Iris pigment epithelial cell (primary cell): ENCODE results near the gene FAT1.
"Not testable (repeated sequence)": the region's sequence is repeated elsewhere in the genome, so short reads cannot be mapped to it uniquely, and the experiment has no call there.

Experiments
- DNase-seq: peaks from one replicate; pipeline ENCODE4 v3.0.0-alpha.2; 2011; ENCODE audit warnings: low read depth

Gene FAT1, protein sequence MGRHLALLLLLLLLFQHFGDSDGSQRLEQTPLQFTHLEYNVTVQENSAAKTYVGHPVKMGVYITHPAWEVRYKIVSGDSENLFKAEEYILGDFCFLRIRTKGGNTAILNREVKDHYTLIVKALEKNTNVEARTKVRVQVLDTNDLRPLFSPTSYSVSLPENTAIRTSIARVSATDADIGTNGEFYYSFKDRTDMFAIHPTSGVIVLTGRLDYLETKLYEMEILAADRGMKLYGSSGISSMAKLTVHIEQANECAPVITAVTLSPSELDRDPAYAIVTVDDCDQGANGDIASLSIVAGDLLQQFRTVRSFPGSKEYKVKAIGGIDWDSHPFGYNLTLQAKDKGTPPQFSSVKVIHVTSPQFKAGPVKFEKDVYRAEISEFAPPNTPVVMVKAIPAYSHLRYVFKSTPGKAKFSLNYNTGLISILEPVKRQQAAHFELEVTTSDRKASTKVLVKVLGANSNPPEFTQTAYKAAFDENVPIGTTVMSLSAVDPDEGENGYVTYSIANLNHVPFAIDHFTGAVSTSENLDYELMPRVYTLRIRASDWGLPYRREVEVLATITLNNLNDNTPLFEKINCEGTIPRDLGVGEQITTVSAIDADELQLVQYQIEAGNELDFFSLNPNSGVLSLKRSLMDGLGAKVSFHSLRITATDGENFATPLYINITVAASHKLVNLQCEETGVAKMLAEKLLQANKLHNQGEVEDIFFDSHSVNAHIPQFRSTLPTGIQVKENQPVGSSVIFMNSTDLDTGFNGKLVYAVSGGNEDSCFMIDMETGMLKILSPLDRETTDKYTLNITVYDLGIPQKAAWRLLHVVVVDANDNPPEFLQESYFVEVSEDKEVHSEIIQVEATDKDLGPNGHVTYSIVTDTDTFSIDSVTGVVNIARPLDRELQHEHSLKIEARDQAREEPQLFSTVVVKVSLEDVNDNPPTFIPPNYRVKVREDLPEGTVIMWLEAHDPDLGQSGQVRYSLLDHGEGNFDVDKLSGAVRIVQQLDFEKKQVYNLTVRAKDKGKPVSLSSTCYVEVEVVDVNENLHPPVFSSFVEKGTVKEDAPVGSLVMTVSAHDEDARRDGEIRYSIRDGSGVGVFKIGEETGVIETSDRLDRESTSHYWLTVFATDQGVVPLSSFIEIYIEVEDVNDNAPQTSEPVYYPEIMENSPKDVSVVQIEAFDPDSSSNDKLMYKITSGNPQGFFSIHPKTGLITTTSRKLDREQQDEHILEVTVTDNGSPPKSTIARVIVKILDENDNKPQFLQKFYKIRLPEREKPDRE (N-terminal part only)

DNA sequence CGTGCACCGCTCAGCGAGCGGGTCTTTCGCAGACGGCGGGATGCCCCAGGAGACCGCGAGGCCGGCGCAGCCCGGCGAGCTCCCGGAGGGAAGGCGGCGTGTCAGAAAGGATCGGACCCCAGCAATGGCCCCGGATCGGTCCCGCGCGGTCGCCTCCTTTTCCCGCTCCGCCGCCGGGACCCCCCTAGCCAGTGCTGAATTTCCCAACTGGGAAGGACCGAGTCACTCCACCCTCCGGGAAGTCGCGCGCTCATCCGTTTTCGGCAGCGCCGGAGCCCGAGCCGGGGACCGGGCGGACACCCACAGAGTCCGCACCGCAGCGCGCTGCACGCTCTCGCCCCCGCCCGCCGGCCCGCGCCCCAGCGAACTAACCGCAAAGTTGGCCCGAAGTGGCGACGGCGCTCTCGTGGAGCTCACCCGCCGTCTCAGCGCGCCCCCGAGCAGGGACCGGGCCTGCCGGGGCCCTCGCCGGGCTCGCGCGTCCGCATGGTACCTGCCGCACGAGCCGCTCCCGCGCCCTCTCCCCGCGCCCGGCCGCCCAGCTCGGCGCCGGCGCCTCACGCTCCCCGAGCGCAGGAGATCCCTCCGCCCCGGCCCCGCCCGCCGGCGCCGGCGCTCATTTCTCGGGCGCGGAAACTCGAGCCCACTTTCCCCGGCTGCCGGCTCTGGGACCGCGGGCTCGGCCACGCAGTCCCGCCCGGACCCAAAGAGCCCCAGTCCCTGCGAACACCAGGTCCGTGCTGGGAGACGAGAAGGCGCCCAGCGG, at the start of gene FAT1:
Gene FAT1 (minus strand): TSS at position 565 of the 766 bp plus-strand sequence. CDS start 14,029 bp downstream, outside the sequence.
- DNase-seq = peak; percentile 88

DNA sequence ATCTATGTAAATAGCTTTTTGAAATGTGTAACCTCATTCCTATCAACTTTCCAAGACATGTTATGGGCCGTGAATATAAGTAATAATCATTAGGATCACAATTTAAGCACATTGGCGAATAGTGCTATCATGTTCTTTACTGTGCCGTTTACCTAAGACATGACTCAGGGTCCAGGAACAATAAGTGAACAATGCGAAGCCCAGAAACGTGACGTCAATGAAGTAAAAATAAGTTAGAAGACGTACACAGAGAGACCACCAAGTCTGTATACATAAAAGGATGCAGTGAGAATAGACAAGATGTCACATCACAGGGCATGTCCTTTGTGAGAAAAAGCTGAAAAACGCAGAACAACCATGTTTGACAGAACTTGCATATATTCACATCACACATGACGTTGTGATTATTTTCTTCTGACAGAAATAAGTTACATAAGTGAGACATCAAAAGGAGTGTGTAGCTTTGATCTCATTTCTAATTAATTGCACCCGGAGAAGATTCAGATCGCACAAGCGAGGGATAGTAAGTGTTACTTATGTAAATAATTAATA, 49.4 kb upstream of the FAT1 start:
- peak; percentile 30 for DNase-seq

GRCh38 chr4:186771624-186772023, 48.0 kb upstream of the FAT1 start:
- peak; percentile 61 for DNase-seq

DNA sequence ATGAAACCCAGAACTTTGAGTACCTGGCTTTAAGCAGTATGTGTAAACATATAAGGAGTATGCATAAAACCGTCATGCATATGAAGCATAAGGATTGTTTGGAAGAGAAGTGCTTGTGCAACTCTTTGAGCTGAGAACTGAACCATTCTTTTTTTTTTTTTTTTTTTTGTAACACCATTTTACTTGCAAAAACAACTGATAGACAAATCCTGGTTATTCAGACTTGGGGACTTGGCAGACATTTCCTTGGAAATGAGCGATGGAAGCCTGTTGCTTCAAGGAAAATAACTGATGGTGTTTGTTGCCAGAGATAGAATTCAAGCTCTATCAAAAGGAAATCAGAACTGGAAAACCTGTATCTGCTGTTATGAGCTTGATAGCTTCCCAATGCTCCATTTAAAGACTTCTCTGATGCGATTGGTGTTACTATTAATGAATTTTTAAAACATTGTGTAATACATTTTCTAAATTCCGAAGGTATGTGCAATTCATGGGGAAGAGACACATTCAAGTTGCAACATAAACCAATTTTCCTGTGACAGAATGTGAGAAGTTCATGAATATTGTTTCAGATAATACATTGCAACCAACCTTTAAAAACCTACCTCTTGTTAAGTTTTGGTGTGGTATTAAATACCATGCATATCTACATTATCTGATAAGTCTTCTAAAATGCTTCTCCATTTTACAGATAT, 47.0 kb upstream of the FAT1 start:
- peak; percentile 92 for DNase-seq

- no peak for DNase-seq
Measured at GRCh38 chr4:186767794-186768193, 44.1 kb upstream of the FAT1 start.

GRCh38 chr4:186765673-186766546, 42.3 kb upstream of the FAT1 start:
- DNase-seq = no peak

DNA sequence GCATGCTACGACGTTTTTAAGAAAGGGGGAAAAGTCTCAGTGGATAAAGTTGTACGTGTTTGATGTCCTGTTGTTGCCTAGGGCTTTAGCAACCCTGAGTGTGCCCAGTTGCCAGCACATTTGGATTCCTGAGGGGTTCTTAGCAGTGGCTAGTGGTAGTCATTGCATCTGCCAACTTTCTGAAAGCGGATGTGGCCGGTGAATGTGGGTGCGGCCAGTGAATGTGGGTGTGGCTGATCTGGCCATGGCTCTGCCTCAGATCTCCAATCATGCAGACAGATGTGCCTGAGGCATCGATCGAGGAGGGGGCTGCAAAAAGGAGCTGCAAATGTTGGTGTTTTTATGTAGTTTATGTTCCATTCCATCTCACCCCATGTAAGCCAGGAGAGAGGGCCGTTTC, 41.5 kb upstream of the FAT1 start:
- DNase-seq = peak; percentile 61

DNA sequence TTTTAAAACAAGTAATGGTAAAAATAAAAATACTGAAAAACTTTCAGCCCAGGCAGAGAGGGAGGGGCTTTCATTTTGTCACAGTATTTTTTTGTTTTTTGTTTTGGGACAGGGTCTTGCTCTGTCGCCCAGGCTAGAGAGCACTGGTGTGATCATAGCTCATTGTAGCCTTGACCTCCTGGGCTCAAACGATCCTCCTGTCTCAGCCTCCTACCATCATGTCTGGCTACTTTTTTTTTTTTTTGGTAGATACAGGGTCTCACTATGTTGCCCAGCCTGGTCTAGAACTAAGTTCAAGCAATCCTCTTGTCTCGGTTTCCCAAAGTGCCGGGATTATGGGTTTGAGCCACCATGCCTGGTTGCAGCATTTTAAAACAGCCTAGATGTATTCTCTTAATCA, 40.8 kb upstream of the FAT1 start:
- no peak for DNase-seq

GRCh38 chr4:186762865-186763264, 39.2 kb upstream of the FAT1 start:
- no peak for DNase-seq

DNA sequence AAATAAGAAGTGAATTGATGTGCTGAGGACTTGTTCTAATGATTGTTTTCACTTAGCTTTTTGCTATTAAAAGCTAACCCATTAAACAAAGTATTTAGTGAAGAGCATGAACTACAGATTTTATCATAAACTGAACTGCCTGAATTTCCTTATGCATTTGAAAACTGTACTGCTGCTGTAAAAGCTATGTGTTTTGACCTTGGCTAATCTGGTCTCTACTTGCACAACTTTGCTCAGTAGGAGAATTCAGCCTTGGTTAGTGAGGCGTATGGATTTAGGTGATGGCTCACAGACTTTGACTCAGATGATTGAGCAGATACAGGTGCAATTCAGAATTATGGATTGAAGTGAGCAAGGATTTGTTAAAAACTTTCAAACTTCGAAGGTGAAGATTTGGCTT, 38.7 kb upstream of the FAT1 start:
- peak; percentile 44 for DNase-seq

DNA sequence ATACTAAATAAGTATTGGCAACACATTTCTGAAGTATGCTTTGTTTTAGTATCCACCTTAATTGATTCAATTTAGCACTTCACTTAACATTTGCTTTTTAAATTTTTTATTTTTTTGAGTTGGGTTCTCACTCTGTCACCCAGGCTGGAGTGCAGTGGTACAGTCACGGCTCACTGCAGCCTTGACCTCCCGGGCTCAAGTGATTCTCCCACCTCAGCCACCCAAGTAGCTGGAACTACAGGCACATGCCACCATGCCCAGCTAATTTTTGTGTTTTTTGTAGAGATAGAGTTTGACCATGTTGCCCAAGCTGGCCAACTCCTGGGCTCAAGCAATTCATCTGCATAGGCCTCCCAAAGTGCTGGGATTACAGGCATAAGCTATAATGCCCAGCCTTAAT, 38.3 kb upstream of the FAT1 start:
- DNase-seq = not testable (repeated sequence)

GRCh38 chr4:186761393-186761792, 37.7 kb upstream of the FAT1 start:
- DNase-seq = no peak

DNA sequence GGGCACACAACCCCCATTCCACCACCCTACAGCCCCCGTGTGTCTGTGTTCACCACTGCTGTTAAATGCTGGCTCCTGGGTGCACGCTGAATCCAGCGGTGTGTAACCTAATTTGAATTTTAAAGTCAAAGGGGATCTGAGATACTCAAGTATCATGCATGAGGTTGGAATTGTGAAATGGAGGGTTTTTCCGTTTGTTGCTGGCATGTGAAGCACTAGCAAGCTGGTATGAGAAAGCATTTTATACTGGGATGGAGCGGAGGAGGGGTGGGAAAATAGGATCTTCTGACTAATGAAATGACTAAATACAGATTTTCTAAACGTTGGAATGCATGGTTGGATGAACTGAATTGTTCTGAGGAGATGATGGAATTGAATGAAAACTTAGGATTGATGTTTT, 36.9 kb upstream of the FAT1 start:
- peak; percentile 80 for DNase-seq

DNA sequence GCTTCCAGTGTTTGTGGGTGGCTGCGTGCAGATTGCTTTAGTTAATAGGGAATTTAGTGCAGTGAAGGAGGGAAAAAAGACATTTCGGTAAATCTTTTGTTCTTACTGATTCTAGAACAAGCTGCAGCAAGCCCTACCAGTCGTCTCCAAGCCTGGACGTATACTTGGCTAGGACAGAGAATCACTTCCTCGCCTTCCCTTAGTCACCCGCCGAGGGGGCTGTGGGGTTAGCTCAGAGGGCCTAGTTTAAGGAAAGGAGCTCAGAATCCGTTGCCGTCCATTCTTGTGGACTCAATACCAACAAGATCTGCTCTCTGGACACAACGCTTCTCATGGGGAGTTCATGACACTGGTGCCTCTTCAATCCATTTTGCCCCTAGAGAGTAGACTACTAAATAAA, 36.3 kb upstream of the FAT1 start:
- no peak for DNase-seq

DNA sequence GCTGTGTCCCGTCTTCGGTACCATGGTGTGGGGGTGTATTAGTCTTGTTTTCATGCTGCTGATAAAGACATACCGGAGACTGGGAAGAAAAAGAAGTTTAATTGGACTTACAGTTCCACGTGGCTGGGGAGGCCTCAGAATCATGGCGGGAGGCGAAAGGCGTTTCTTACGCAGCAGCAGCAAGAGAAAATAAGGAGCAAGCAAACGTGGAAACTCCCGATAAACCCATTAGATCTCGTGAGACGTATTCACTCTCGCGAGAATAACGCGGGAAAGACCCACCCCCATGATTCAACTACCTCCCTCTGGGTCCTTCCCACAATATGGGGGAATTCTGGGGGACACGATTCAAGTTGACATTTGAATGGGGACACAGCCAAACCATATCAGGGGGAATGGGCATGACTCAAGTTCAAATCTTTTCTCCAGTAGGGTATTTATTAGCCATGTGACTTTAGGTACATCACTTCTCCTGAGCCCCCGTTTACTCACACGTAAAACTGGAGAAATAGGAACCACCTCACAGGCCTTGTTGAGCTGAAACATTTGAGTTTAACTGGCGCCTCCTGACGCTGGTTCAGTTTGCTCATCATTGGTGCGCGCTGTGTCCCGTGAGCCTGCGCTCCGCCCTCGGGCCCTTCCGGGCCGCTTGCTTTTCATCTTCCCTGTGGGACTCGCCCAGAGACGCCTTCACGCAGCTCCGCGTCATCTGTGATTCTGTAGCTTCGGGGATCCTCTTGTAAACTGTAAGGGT, 35.5 kb upstream of the FAT1 start:
- no peak for DNase-seq

DNA sequence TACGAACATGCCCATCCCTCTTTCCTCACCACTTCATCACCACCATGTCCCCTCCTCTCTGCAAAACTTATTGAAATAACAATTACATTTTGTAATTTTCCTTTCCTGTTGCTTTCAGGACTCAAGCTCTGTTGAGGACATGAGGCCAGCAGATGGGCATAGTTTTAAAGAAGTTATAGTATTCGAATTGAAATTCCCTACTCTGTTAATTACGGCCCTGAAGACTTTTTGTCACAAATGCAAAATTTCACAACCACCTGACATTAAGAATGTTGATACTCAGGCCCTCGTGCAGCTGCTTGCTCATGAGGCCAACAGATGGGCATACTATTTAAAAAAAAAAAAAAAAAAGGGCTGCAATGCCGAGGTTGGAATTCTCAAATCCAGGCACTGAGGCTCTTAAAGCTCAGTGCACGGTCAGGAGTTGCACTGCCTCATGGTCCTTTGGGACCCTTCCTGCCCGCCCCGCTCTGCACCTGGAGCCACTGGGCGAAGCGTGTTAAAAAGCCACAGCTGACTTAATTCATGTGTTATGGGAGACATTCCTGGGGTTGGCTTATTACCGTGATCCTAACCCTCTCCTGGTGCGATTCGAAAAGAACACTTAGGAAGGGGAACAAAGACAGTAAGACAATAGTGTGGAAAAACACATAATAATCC, 34.2 kb upstream of the FAT1 start:
- no peak for DNase-seq

GRCh38 chr4:186756550-186756949, 32.9 kb upstream of the FAT1 start:
- DNase-seq = not testable (repeated sequence)
